Astrocyte (in vitro differentiated cells and primary cell): ENCODE data around the gene CCDC12. TPM values are rescaled to one million over a fixed set of nuclear protein-coding genes. Genes with fewer than 3 reads are reported as not detected.

Experiments
- DNase-seq: peaks from one replicate; pipeline ENCODE4 v3.0.0-alpha.2; 2010; ENCODE audit warnings: low read depth
- FAIRE-seq: peaks from 2 replicates; lab custom pipeline; 2011; peaks lifted over from hg19 to GRCh38; lab: Jason Lieb, UNC
- H2AFZ ChIP-seq: 2 replicates; pipeline ENCODE4 v1.6.0; 2012; ENCODE audit warnings: low read depth, low read length, inconsistent platforms
- H3K27ac ChIP-seq: 2 replicates; pipeline ENCODE4 v1.5.1; 2011; ENCODE audit warnings: low read depth, low read length, inconsistent platforms
- H3K27me3 ChIP-seq: 2 replicates; pipeline ENCODE4 v1.6.0; 2011; ENCODE audit warnings: low read length, inconsistent platforms; ENCODE audit not compliant: insufficient read depth
- H3K36me3 ChIP-seq: 2 replicates; pipeline ENCODE4 v1.5.1; 2011; ENCODE audit warnings: low read length, inconsistent platforms; ENCODE audit not compliant: insufficient read depth
- H3K4me1 ChIP-seq: 2 replicates; pipeline ENCODE4 v1.5.1; 2011; ENCODE audit warnings: low read length, inconsistent platforms; ENCODE audit not compliant: insufficient read depth
- H3K4me2 ChIP-seq: 2 replicates; pipeline ENCODE4 v1.6.0; 2012; ENCODE audit warnings: low read length, inconsistent platforms
- H3K4me3 ChIP-seq: 2 replicates; pipeline ENCODE4 v1.5.1; 2011; ENCODE audit warnings: low read depth, mild to moderate bottlenecking, low read length, inconsistent platforms; ENCODE audit not compliant: insufficient read depth
- H3K79me2 ChIP-seq: 2 replicates; pipeline ENCODE4 v1.6.0; 2012; ENCODE audit warnings: mild to moderate bottlenecking, low read length, inconsistent platforms; ENCODE audit not compliant: insufficient read depth
- H3K9ac ChIP-seq: 2 replicates; pipeline ENCODE4 v1.6.0; 2012; ENCODE audit warnings: mild to moderate bottlenecking, low read length, inconsistent platforms
- H3K9me3 ChIP-seq: 2 replicates; pipeline ENCODE4 v1.5.1; 2012; ENCODE audit warnings: low read depth, mild to moderate bottlenecking, low read length, inconsistent platforms; ENCODE audit not compliant: insufficient read depth
- H4K20me1 ChIP-seq: 2 replicates; pipeline ENCODE4 v1.6.0; 2012; ENCODE audit warnings: low read length, inconsistent platforms; ENCODE audit not compliant: insufficient read depth
- H3K27ac Mint-ChIP-seq: one replicate; pipeline ENCODE4 v1.8.0; 2021; ENCODE audit warnings: mild to moderate bottlenecking, mixed read lengths; ENCODE audit not compliant: unreplicated experiment
- H3K27me3 Mint-ChIP-seq: one replicate; pipeline ENCODE4 v1.8.0; 2021; ENCODE audit warnings: low read depth, mixed read lengths; ENCODE audit not compliant: unreplicated experiment
- H3K36me3 Mint-ChIP-seq: one replicate; pipeline ENCODE4 v1.8.0; 2021; ENCODE audit warnings: low read depth, mixed read lengths; ENCODE audit not compliant: unreplicated experiment
- H3K4me1 Mint-ChIP-seq: one replicate; pipeline ENCODE4 v1.8.0; 2021; ENCODE audit warnings: low read depth, mixed read lengths; ENCODE audit not compliant: unreplicated experiment
- H3K4me3 Mint-ChIP-seq: one replicate; pipeline ENCODE4 v1.8.0; 2021; ENCODE audit warnings: mild to moderate bottlenecking, moderate library complexity, mixed read lengths; ENCODE audit not compliant: unreplicated experiment
- H3K9me3 Mint-ChIP-seq: one replicate; pipeline ENCODE4 v1.8.0; 2021; ENCODE audit warnings: mild to moderate bottlenecking, mixed read lengths; ENCODE audit not compliant: unreplicated experiment
- EZH2 ChIP-seq: IDR thresholded peaks from 2 replicates; pipeline ENCODE4 v1.6.1; 2012; ENCODE audit warnings: mild to moderate bottlenecking, low read length, inconsistent platforms; ENCODE audit not compliant: insufficient read depth
- total RNA-seq: library from RNA; stranded (reverse); gene quantifications from 2 replicates; pipeline ENCODE4 v1.2.1, GENCODE V29; 2021
- TF ChIP-seq, protein P1 (sequence below): IDR thresholded peaks from 2 replicates; pipeline ENCODE4 v1.5.1; 2011; ENCODE audit warnings: low read depth, mild to moderate bottlenecking, inconsistent platforms, low read length, moderate library complexity; ENCODE audit not compliant: insufficient read depth

CCDC12 gene
- total RNA-seq, 1 donor from 2014 or later = 29.0 TPM

DNA sequence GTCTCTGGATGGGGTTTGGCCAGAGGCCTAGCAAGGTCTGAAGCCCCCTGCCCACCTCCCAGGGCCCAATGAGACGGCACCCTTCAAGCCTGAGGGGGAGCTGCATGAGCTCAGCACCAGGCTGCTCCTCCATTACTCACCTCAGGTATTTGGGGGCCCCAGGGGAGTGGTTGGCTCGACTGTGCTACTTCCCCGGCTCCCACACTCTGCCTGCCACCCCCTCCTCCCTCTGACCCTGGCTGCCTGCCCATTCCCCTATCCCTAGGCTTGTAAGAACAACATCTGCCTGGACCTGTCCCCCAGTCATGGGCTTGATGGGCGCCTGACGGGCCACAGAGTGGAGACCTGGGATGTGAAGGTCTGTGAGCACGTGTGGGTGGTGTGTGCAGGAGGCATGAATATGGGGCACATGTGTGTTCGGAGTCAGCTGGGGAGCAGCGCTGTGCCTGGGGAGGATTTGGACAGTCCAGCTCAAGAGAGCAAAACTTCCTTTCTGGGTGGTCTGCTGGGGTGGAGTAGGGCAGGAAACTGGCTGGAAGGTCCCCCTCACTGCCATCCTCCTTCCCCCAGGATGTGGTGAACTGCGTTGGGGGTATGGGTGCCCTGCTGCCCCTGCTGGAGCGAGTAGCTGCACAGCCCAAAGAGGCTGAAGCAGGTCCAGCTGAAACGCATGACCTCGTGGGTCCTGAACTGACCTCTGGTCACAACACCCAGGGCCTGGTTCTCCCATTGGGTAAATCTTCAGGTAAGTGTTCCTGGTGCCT, 20.3 kb upstream of the CCDC12 start:
- Mint-ChIP-seq H3K36me3 (peaks cover 7% of the 10 kb centered on the region), H3K4me1 (peaks cover 2% of the 10 kb centered on the region), H3K27me3 (peaks cover 4% of the 10 kb centered on the region), H3K4me3 (no peak overlapping the region), H3K9me3 (no peaks in the 10 kb centered on the region), H3K27ac (no peak overlapping the region)
- no peaks in the 10 kb centered on the region for H3K9me3 ChIP-seq
- H3K4me3 ChIP-seq = no peak overlapping the region
- DNase-seq (no peak), FAIRE-seq (no peak)
- H3K4me2 ChIP-seq = no peak overlapping the region
- H3K79me2 ChIP-seq = no peaks in the 10 kb centered on the region
- no peaks in the 10 kb centered on the region for H3K4me1 ChIP-seq
- H3K36me3 ChIP-seq = no peaks in the 10 kb centered on the region
- no peak overlapping the region for H3K9ac ChIP-seq
- TF ChIP-seq, protein P1, sequence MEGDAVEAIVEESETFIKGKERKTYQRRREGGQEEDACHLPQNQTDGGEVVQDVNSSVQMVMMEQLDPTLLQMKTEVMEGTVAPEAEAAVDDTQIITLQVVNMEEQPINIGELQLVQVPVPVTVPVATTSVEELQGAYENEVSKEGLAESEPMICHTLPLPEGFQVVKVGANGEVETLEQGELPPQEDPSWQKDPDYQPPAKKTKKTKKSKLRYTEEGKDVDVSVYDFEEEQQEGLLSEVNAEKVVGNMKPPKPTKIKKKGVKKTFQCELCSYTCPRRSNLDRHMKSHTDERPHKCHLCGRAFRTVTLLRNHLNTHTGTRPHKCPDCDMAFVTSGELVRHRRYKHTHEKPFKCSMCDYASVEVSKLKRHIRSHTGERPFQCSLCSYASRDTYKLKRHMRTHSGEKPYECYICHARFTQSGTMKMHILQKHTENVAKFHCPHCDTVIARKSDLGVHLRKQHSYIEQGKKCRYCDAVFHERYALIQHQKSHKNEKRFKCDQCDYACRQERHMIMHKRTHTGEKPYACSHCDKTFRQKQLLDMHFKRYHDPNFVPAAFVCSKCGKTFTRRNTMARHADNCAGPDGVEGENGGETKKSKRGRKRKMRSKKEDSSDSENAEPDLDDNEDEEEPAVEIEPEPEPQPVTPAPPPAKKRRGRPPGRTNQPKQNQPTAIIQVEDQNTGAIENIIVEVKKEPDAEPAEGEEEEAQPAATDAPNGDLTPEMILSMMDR = no peak
- no peak for TF ChIP-seq EZH2
- no peak overlapping the region for H3K27ac ChIP-seq
- H4K20me1 ChIP-seq = no peaks in the 10 kb centered on the region
- no peaks in the 10 kb centered on the region for H3K27me3 ChIP-seq
- H2AFZ ChIP-seq = no peak overlapping the region

DNA sequence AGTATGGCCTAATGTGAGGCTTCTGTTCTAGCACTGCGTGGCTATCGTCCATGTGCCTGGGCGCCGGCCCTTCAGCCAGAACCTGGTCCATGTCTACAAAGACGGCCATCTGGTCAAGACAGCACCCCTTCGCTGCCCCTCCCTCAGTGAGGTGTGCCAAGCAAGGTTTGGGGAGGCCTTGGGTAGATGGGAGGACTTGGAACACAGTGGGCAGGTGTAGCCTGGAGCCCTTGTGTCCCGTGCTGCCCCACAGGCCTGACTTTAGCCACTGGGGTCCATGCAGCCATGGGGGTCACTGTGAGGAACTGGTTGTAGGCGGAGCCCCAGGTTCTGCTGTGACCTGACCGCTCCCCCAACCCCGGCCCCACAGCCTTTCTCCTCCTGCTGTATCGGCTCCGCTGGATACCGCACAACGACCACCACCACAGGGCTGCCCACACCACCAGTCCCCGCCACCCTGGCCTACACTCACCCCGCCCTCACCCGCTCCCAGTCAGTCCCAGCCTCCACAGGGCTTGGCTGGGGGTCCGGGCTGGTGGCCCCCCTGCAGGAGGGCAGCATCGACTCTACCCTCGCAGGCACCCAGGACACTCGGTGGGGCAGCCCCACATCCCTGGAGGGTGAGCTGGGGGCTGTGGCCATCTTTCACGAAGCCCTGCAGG, 19.5 kb upstream of the CCDC12 start:
- no peak overlapping the region for H3K27ac Mint-ChIP-seq
- peaks cover 2% of the 10 kb centered on the region for H3K4me1 Mint-ChIP-seq
- no peak for FAIRE-seq
- peaks cover 1% of the 10 kb centered on the region for H3K9me3 Mint-ChIP-seq
- H3K36me3 Mint-ChIP-seq = peaks cover 7% of the 10 kb centered on the region
- no peak for DNase-seq
- Histone ChIP-seq H3K79me2 (no peaks in the 10 kb centered on the region), H3K4me3 (no peak overlapping the region), H3K27me3 (no peaks in the 10 kb centered on the region), H3K9ac (no peak overlapping the region), H2AFZ (no peak overlapping the region), H3K36me3 (no peaks in the 10 kb centered on the region), H4K20me1 (no peaks in the 10 kb centered on the region), H3K9me3 (no peaks in the 10 kb centered on the region), H3K27ac (no peak overlapping the region), H3K4me1 (no peaks in the 10 kb centered on the region), H3K4me2 (no peak overlapping the region)
- H3K27me3 Mint-ChIP-seq = peaks cover 6% of the 10 kb centered on the region
- TF ChIP-seq, protein P1 = no peak
- TF ChIP-seq EZH2 = no peak
- no peak overlapping the region for H3K4me3 Mint-ChIP-seq
